HG03280 (cell line): ENCODE results near the gene B4GALT2.
A peak's percentile ranks its signal among the peaks of the same experiment; 100 is the strongest.

Experiments used
- ATAC-seq: cut with Tn5 transposase; IDR thresholded peaks from one replicate; pipeline ENCODE4 v1.9.1; 2021; ENCODE audit warnings: mild to moderate bottlenecking, moderate library complexity; ENCODE audit not compliant: unreplicated experiment

The B4GALT2 gene

GRCh38 chr1:43983253-43983899 lies 4.4 kb downstream of the B4GALT2 start:
- ATAC-seq: no peak

DNA sequence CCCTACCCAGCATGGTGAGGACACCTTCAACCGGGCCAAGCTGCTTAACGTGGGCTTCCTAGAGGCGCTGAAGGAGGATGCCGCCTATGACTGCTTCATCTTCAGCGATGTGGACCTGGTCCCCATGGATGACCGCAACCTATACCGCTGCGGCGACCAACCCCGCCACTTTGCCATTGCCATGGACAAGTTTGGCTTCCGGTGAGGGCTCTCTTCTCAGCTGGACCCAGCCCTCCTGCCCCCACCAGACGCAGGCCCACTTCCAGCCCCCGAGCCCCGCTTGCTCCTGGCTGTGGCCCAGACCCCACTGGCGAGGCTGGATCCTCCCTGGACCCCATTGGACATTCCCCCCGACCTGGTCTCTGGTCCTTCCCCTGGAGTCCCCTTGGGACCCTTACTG lies 5.8 kb downstream of the B4GALT2 start:
- no peak for ATAC-seq

- ATAC-seq: no peak
Observed at GRCh38 chr1:43985984-43986595, 7.1 kb downstream of the B4GALT2 start.

GRCh38 chr1:43986712-43987111 lies 7.7 kb downstream of the B4GALT2 start:
- ATAC-seq: no peak

- no peak for ATAC-seq
Observed at GRCh38 chr1:43987159-43987902, 8.3 kb downstream of the B4GALT2 start.

GRCh38 chr1:43990271-43991199 lies 11.5 kb downstream of the B4GALT2 start:
- ATAC-seq: no peak

GRCh38 chr1:43991200-43991475 lies 12.1 kb downstream of the B4GALT2 start:
- peak; percentile 1 for ATAC-seq

DNA sequence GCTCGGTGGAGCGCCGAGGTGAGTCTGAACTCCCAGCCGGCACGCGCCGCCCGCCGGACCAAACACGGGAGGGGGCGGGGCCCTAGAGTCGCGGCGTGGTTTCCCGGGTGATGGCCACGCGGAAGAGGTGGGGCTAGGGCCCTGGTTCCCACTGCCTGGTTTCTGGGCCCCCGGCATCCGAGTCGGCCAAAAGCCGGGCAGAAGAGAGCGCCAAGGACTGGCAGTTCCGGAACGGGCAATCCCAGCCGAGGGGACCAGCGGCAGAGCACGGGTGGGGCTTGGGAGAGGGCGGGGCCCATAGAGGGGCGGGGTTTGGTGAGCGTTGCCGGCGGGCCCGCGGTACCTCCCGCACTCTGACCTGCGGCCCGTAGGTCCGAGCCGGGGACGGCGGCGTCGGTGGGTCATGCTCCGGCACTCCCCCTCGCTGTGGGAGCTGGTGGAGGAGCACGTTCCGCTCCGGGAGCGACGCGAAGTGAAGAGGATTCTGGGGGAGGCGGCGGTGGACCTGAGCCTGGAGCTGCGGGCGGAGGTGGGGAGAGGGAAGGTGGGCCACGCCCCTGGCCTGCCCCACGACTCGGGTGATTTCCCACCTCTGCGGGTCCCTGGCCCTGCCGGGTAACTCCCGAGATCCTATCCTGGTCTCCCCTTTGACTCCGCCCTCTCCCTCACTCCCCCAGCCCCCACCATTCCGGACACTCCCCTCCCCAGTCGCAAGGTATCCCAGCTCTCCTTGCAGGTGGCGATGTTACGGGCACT lies 12.6 kb downstream of the B4GALT2 start, which contains the start of gene CCDC24:
Gene CCDC24 (plus strand): TSS at position 124 of the 756 bp plus-strand sequence. CDS start 280 bp downstream, at position 404.
- peak; percentile 79 for ATAC-seq

- ATAC-seq: no peak
Observed at GRCh38 chr1:43992232-43992995, 13.4 kb downstream of the B4GALT2 start.

DNA sequence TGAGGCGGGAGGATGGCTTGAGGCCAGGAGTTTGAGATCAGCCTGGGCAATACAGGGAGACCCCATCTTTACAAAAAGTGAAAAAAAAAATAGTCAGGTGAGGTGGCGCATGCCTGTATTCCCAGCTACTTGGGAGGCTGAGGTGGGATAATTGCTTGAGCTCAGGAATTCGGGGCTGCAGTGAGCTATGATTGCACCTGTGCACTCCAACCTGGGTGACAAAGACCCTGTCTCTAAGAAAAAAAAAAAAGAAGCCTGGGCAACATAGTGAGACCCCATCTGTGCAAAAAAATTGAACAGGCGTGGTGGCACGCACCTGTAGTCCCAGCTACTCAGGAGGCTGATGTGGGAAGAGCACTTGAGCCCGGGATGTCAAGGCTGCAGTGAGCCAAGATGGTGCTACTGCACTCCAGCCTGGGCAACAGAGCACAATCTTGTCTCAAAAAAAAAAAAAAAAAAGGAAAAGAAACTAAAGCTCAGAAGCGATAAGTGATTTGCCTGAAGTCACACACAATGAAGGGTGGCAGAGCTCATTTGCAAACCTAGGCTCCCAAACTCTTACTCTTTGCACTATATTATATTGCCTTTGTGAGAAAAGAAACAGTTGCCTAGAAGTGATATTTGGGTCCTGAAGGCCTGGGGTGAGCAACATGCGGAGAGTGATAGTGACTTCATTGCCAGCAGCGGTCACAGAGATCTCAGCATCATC lies 14.3 kb downstream of the B4GALT2 start:
- ATAC-seq: no peak

DNA sequence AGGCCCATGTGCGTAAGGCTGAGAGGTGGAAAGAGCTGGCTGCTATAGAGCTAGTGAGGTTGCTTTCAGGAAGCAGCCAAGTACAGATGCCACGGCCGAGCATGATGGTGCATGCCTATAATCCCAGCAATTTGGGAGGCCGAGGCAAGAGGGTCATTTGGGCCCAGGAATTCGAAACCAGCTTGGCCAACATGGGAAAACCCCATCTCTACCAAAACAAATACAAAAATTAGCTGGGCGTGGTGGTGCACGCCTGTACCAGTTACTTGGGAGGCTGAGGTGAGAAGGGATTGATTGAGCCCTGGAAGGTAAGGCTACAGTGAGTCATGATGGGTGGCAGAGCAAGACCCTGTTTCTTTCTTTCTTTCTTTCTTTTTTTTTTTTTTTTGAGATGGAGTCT lies 15.1 kb downstream of the B4GALT2 start:
- ATAC-seq: no peak

- no peak for ATAC-seq
Observed at GRCh38 chr1:43994794-43995790, 16.1 kb downstream of the B4GALT2 start.

GRCh38 chr1:43995984-43996732 lies 17.1 kb downstream of the B4GALT2 start:
- ATAC-seq: no peak

- ATAC-seq: no peak
Observed at GRCh38 chr1:43996733-43997115, 17.7 kb downstream of the B4GALT2 start.

GRCh38 chr1:43997295-43997999 lies 18.4 kb downstream of the B4GALT2 start:
- no peak for ATAC-seq

- ATAC-seq: no peak
Observed at GRCh38 chr1:43998000-43998378, 19.0 kb downstream of the B4GALT2 start.

- no peak for ATAC-seq
Observed at GRCh38 chr1:43999455-43999854, 20.4 kb downstream of the B4GALT2 start.
